ENCODE measurements around the gene IER5. TPM values are rescaled to one million over a fixed set of nuclear protein-coding genes. Genes with fewer than 3 reads are reported as not detected.

Gene IER5
- total RNA-seq, 1 experiment from 2014 or later, result 47.5 TPM

- no peak for DNase-seq (ENCODE audit: unreplicated experiment)
- H3K27ac Mint-ChIP-seq (ENCODE audit: low read depth, unreplicated experiment), result peak overlapping the region; percentile 70
- POLR2A ChIA-PET, result interaction anchor here (1.1 to 38.3 kb wide), 4 partner anchors 5 to 66 kb away, joined by 4 to 1402 read pairs (median 1371); partner anchors contain the start of gene IER5
- no peak for TF ChIP-seq CTCF (IDR thresholded peaks at IDR 0.05; ENCODE audit: unreplicated experiment)
- no peaks in the 10 kb centered on the region for H3K27me3 Mint-ChIP-seq (ENCODE audit: insufficient read depth, unreplicated experiment)
- intact Hi-C loops (cut with micrococcal nuclease), result no loop called here
- H3K36me3 Mint-ChIP-seq (ENCODE audit: insufficient read depth, unreplicated experiment), result no peaks in the 10 kb centered on the region
- CTCF ChIA-PET, result interaction anchor here (0.6 to 14.1 kb wide), 3 partner anchors 15 to 31 kb away, joined by 3 to 198 read pairs (median 4); no protein-coding TSS in a partner anchor
- no TSS peak for BruUV-seq (replicated peaks)
- H3K4me3 Mint-ChIP-seq (ENCODE audit: unreplicated experiment), result no peak overlapping the region
- peaks cover 64% of the 10 kb centered on the region for H3K4me1 Mint-ChIP-seq (ENCODE audit: insufficient read depth, unreplicated experiment)
- H3K9me3 Mint-ChIP-seq (ENCODE audit: unreplicated experiment), result no peaks in the 10 kb centered on the region
Observed at GRCh38 chr1:181108304-181108867, 19.9 kb downstream of the IER5 start.

- CTCF ChIA-PET, result interaction anchor here (0.5 to 1.5 kb wide), 4 partner anchors 14 to 32 kb away, joined by 5 to 9 read pairs (median 6); no protein-coding TSS in a partner anchor
- POLR2A ChIA-PET, result interaction anchor here (0.6 to 38.3 kb wide), 4 partner anchors 3 to 247 kb away, joined by 3 to 1402 read pairs (median 1371); partner anchors contain the start of gene IER5
- Mint-ChIP-seq H3K27me3 (ENCODE audit: insufficient read depth, unreplicated experiment) (no peaks in the 10 kb centered on the region), H3K4me1 (ENCODE audit: insufficient read depth, unreplicated experiment) (peaks cover 68% of the 10 kb centered on the region), H3K9me3 (ENCODE audit: unreplicated experiment) (no peaks in the 10 kb centered on the region), H3K4me3 (ENCODE audit: unreplicated experiment) (no peak overlapping the region), H3K36me3 (ENCODE audit: insufficient read depth, unreplicated experiment) (no peaks in the 10 kb centered on the region), H3K27ac (ENCODE audit: low read depth, unreplicated experiment) (no peak overlapping the region)
- no TSS peak for BruUV-seq (replicated peaks)
- TF ChIP-seq CTCF (IDR thresholded peaks at IDR 0.05; ENCODE audit: unreplicated experiment), result no peak
- no peak for DNase-seq (ENCODE audit: unreplicated experiment)
- intact Hi-C loops (cut with micrococcal nuclease), result no loop called here
Observed at GRCh38 chr1:181110013-181110412, 21.5 kb downstream of the IER5 start.

- DNase-seq (ENCODE audit: unreplicated experiment), result no peak
- intact Hi-C loops (cut with micrococcal nuclease), result no loop called here
- Mint-ChIP-seq H3K27me3 (ENCODE audit: insufficient read depth, unreplicated experiment) (no peaks in the 10 kb centered on the region), H3K9me3 (ENCODE audit: unreplicated experiment) (no peaks in the 10 kb centered on the region), H3K4me1 (ENCODE audit: insufficient read depth, unreplicated experiment) (peaks cover 57% of the 10 kb centered on the region), H3K36me3 (ENCODE audit: insufficient read depth, unreplicated experiment) (no peaks in the 10 kb centered on the region), H3K4me3 (ENCODE audit: unreplicated experiment) (no peak overlapping the region), H3K27ac (ENCODE audit: low read depth, unreplicated experiment) (peak overlapping the region; percentile 86)
- ChIA-PET CTCF (interaction anchor here (0.8 to 8.8 kb wide), 7 partner anchors 9 to 54 kb away, joined by 3 to 81 read pairs (median 5); no protein-coding TSS in a partner anchor), POLR2A (interaction anchor here (1.3 to 38.3 kb wide), 5 partner anchors 2 to 90 kb away, joined by 4 to 1402 read pairs (median 1371); partner anchors contain the start of gene IER5)
- TF ChIP-seq CTCF (IDR thresholded peaks at IDR 0.05; ENCODE audit: unreplicated experiment), result no peak
- no TSS peak for BruUV-seq (replicated peaks)
Observed at GRCh38 chr1:181111559-181111958, 23.1 kb downstream of the IER5 start.

GRCh38 chr1:181112071-181112929 lies 23.8 kb downstream of the IER5 start:
- intact Hi-C loops (cut with micrococcal nuclease), result loop anchor here (1.0 kb wide), 2 partner anchors 23 to 24 kb away; partner anchors contain the start of gene IER5
- peak overlapping the region; percentile 86 for H3K27ac Mint-ChIP-seq (ENCODE audit: low read depth, unreplicated experiment)
- ChIA-PET CTCF (interaction anchor here (0.7 to 8.8 kb wide), 10 partner anchors 9 to 54 kb away, joined by 3 to 81 read pairs (median 4); no protein-coding TSS in a partner anchor), POLR2A (interaction anchor here (0.7 to 38.3 kb wide), 12 partner anchors 1 to 609 kb away, joined by 3 to 1402 read pairs (median 6); partner anchors contain the start of genes ACBD6, IER5 and STX6)
- no peaks in the 10 kb centered on the region for H3K9me3 Mint-ChIP-seq (ENCODE audit: unreplicated experiment)
- H3K36me3 Mint-ChIP-seq (ENCODE audit: insufficient read depth, unreplicated experiment), result no peaks in the 10 kb centered on the region
- peak; percentile 100 for DNase-seq (ENCODE audit: unreplicated experiment)
- H3K4me3 Mint-ChIP-seq (ENCODE audit: unreplicated experiment), result peak overlapping the region; percentile 48
- BruUV-seq (replicated peaks), result no TSS peak
- peaks cover 51% of the 10 kb centered on the region for H3K4me1 Mint-ChIP-seq (ENCODE audit: insufficient read depth, unreplicated experiment)
- TF ChIP-seq CTCF (IDR thresholded peaks at IDR 0.05; ENCODE audit: unreplicated experiment), result no peak
- H3K27me3 Mint-ChIP-seq (ENCODE audit: insufficient read depth, unreplicated experiment), result no peaks in the 10 kb centered on the region

Measured in MCF 10A (cell line).